Transverse colon (tissue), 4 donors: ENCODE results near the gene PLIN3. TPM values are rescaled to one million over a fixed set of nuclear protein-coding genes. Genes with fewer than 3 reads are reported as not detected.

Source experiments
- DNase-seq: peaks from one replicate; pipeline ENCODE4 v3.0.0-alpha.2; 2019
- H3K27ac ChIP-seq, 4 donors: fragments of 200-600 bp; sonication (generic); 2 replicates each; pipeline ENCODE4 v1.5.1; 2016 to 2018; ENCODE audit warnings: inconsistent platforms in 4 of 4
- H3K27me3 ChIP-seq: fragments of 200-600 bp; sonication (generic); 2 replicates; pipeline ENCODE4 v1.5.1; 2017; ENCODE audit warnings: inconsistent platforms
- H3K36me3 ChIP-seq, 4 donors: fragments of 200-600 bp; sonication (generic); 2 replicates each; pipeline ENCODE4 v1.5.1; 2017 to 2019; ENCODE audit warnings: inconsistent platforms in 4 of 4
- H3K4me1 ChIP-seq, 4 donors: fragments of 200-600 bp; sonication (generic); 2 replicates each; pipeline ENCODE4 v1.5.1; 2017 to 2020; ENCODE audit warnings: inconsistent platforms in 4 of 4
- H3K4me3 ChIP-seq, 4 donors: fragments of 200-600 bp; sonication (generic); 1 replicate in 1 of 4; 2 replicates in 3 of 4; pipeline versions ENCODE4 v1.5.1 to v1.6.1; 2017 to 2019; ENCODE audit warnings: inconsistent platforms in 4 of 4
- H3K9me3 ChIP-seq, 2 donors: fragments of 200-600 bp; sonication (generic); 2 replicates each; pipeline ENCODE4 v1.5.1; 2017 to 2019; ENCODE audit warnings: inconsistent platforms in 2 of 2
- CTCF ChIP-seq, 5 experiments: fragments of 200-600 bp in 3 of 5; fragments of 450-650 bp in 2 of 5; sonication (generic) in 3 of 5; IDR thresholded peaks; 1 replicate in 2 of 5; 2 replicates in 3 of 5; pipeline ENCODE4 v1.5.1; 2016 to 2017; ENCODE audit warnings: antibody characterized with exemption in 5 of 5, inconsistent platforms in 3 of 5, mild to moderate bottlenecking in 2 of 5, moderate library complexity in 1 of 5
- EP300 ChIP-seq: sonication (generic); formaldehyde crosslinking; IDR thresholded peaks from one replicate; pipeline ENCODE4 v1.6.1; 2017; ENCODE audit warnings: antibody characterized with exemption, low read depth
- POLR2A ChIP-seq: fragments of 450-650 bp; IDR thresholded peaks from one replicate; pipeline ENCODE4 v1.6.1; 2016; ENCODE audit warnings: antibody characterized with exemption, mild to moderate bottlenecking, moderate library complexity
- POLR2AphosphoS5 ChIP-seq, 3 donors: sonication (generic); formaldehyde crosslinking; IDR thresholded peaks; one replicate each; pipeline ENCODE4 v1.6.1; 2016; ENCODE audit warnings: antibody characterized with exemption in 3 of 3
- WGBS, 2 donors: methylation state at CpG; one replicate each; pipeline ENCODE4 v1.1.5; 2018; ENCODE audit warnings: low coverage in 1 of 2; 5-methylcytosine and 5-hydroxymethylcytosine counted together
- in situ Hi-C, 4 donors: fragments of 200-750 bp; cut with MboI; loops; one replicate each; pipeline versions ENCODE4 v1.15.0 to v1.15.1; 2017; ENCODE audit warnings: low sequenced_read_pairs in 3 of 4, low pct_ligation_motif_present in 1 of 4, low pct_unique_long_range_greater_than_20kb in 1 of 4
- intact Hi-C: fragments of 100-400 bp; cut with DNase I; formaldehyde crosslinking; loops from one replicate; pipeline ENCODE4 v1.15.1; 2023; ENCODE audit warnings: low total_unique reads
- total RNA-seq, 4 donors: library from RNA; depleted of rRNA; stranded (reverse); fragments of >200 nt; gene quantifications; one replicate each; pipeline ENCODE4 v1.1.0, GENCODE V29; 2016

Gene PLIN3
- total RNA-seq, 4 donors from 2014 or later, result 27.5 to 85.5 (median 77.1) TPM

GRCh38 chr19:4871711-4872110 is 4.2 kb upstream of the PLIN3 start:
- intact Hi-C loops, result loop anchor here (2.0 kb wide), 1 partner anchor 161 kb away; no protein-coding TSS in a partner anchor
- Histone ChIP-seq H3K4me1 (peaks cover 0 to 19% (median 6%) of the 10 kb centered on the region in 4 donors), H3K36me3 (no peaks in the 10 kb centered on the region), H3K27ac (no peak overlapping the region), H3K27me3 (no peaks in the 10 kb centered on the region), H3K9me3 (no peaks in the 10 kb centered on the region), H3K4me3 (no peak overlapping the region)
- in situ Hi-C loops, result loop anchor here in 3 of 4 donors (5.0 to 25.0 kb wide), 4 partner anchors 36 to 166 kb away; partner anchors contain the start of gene UHRF1 (in 1 of the 3)
- no peak for TF ChIP-seq EP300
- no peak for TF ChIP-seq POLR2AphosphoS5 (IDR thresholded peaks at IDR 0.05)
- no peak for TF ChIP-seq CTCF (IDR thresholded peaks at IDR 0.05)
- TF ChIP-seq POLR2A, result no peak
- no peak for DNase-seq
- WGBS, 2 donors, result 61 to 71% methylated on average over 2 to 6 of the region's 6 CpGs

- intact Hi-C loops, result no loop called here
- H3K27me3 ChIP-seq, result no peaks in the 10 kb centered on the region
- in situ Hi-C loops, result loop anchor here in 3 of 4 donors (5.0 to 25.0 kb wide), 4 partner anchors 37 to 167 kb away; partner anchors contain the start of gene UHRF1 (in 1 of the 3)
- H3K9me3 ChIP-seq, result no peaks in the 10 kb centered on the region
- TF ChIP-seq EP300, result no peak
- TF ChIP-seq CTCF (IDR thresholded peaks at IDR 0.05), result no peak
- TF ChIP-seq POLR2AphosphoS5 (IDR thresholded peaks at IDR 0.05), result no peak
- TF ChIP-seq POLR2A, result no peak
- WGBS, 2 donors, result 27 to 64% methylated on average over 2 to 10 of the region's 10 CpGs
- H3K4me1 ChIP-seq, result peaks cover 0 to 27% (median 13%) of the 10 kb centered on the region in 4 donors
- no peaks in the 10 kb centered on the region for H3K36me3 ChIP-seq
- no peak overlapping the region for H3K4me3 ChIP-seq
- H3K27ac ChIP-seq, result peak overlapping the region in 2 of 4 donors; percentile 6 to 33
- peak; percentile 65 for DNase-seq
These were observed 2.7 kb upstream of the PLIN3 start for GRCh38 chr19:4870025-4870700.

GRCh38 chr19:4868286-4868834 is 893 bp upstream of the PLIN3 start:
- H3K4me1 ChIP-seq, result peaks cover 0 to 27% (median 13%) of the 10 kb centered on the region in 4 donors
- H3K36me3 ChIP-seq, result no peaks in the 10 kb centered on the region
- H3K4me3 ChIP-seq, result peak overlapping the region in 3 of 4 donors; percentile 75 to 92 (median 83)
- in situ Hi-C loops, result loop anchor here in 1 of 4 donors (25.0 kb wide), 1 partner anchor 169 kb away; no protein-coding TSS in a partner anchor
- TF ChIP-seq POLR2A (no peak), CTCF (IDR thresholded peaks at IDR 0.05) (no peak), POLR2AphosphoS5 (IDR thresholded peaks at IDR 0.05) (no peak), EP300 (no peak)
- DNase-seq, result no peak
- H3K27ac ChIP-seq, result peak overlapping the region; percentile 88 to 94 (median 90)
- WGBS, 2 donors, result 41% methylated on average over 10 of the region's 10 CpGs; no CpG with 5 or more reads in 1 of the 2 donors
- no peaks in the 10 kb centered on the region for H3K27me3 ChIP-seq
- H3K9me3 ChIP-seq, result no peaks in the 10 kb centered on the region
- intact Hi-C loops, result no loop called here
